Fibroblast of skin of right biceps (primary cell): Measurements from ENCODE around the gene SPEM1.

Experiments
- DNase-seq: peaks from one replicate; pipeline ENCODE4 v3.0.0-alpha.2; 2013

SPEM1 gene

GRCh38 chr17:7419819-7420610, at the start of gene SPEM1:
Gene SPEM1, plus strand, starts transcription at chr17:7420324. Its CDS starts 61 bp downstream, at chr17:7420385.
- no peak for DNase-seq

GRCh38 chr17:7370853-7371252, 49.3 kb upstream of the SPEM1 start:
- DNase-seq, result no peak

GRCh38 chr17:7374353-7374752, 45.8 kb upstream of the SPEM1 start:
- no peak for DNase-seq

- no peak for DNase-seq
Measured at GRCh38 chr17:7379134-7379533, 41.0 kb upstream of the SPEM1 start.

GRCh38 chr17:7380321-7380720, 39.8 kb upstream of the SPEM1 start:
- peak; percentile 27 for DNase-seq

GRCh38 chr17:7380855-7381683, 39.1 kb upstream of the SPEM1 start, which contains the start of gene TNK1:
Gene TNK1, plus strand, starts transcription at chr17:7381089. Its CDS starts 1,838 bp downstream, at chr17:7382927.
- no peak for DNase-seq

- DNase-seq, result no peak
Measured at GRCh38 chr17:7382901-7383300, 37.2 kb upstream of the SPEM1 start.

- DNase-seq, result no peak
Measured at GRCh38 chr17:7383371-7383741, 36.8 kb upstream of the SPEM1 start.

- peak; percentile 31 for DNase-seq
Measured at GRCh38 chr17:7383742-7384488, 36.2 kb upstream of the SPEM1 start.

GRCh38 chr17:7384489-7385081, 35.5 kb upstream of the SPEM1 start:
- DNase-seq, result no peak

- DNase-seq, result no peak
Measured at GRCh38 chr17:7388856-7389255, 31.3 kb upstream of the SPEM1 start.

GRCh38 chr17:7389924-7390910, 29.9 kb upstream of the SPEM1 start:
- no peak for DNase-seq

GRCh38 chr17:7391307-7391706, 28.8 kb upstream of the SPEM1 start:
- DNase-seq, result no peak

GRCh38 chr17:7392696-7393612, 27.2 kb upstream of the SPEM1 start:
- no peak for DNase-seq

GRCh38 chr17:7393613-7394451, 26.3 kb upstream of the SPEM1 start:
- DNase-seq, result peak; percentile 22

GRCh38 chr17:7394452-7395191, 25.5 kb upstream of the SPEM1 start, which contains the start of gene PLSCR3:
Gene PLSCR3, minus strand, starts transcription at chr17:7394525. Its CDS starts 415 bp downstream, at chr17:7394110.
- DNase-seq, result peak; percentile 85

- no peak for DNase-seq
Measured at GRCh38 chr17:7396147-7396546, 24.0 kb upstream of the SPEM1 start.

GRCh38 chr17:7398612-7399011, 21.5 kb upstream of the SPEM1 start:
- no peak for DNase-seq
